Measurements from ENCODE around the gene WLS. TPM values are rescaled to one million over a fixed set of nuclear protein-coding genes. Genes with fewer than 3 reads are reported as not detected.
A peak's percentile ranks its signal among the peaks of the same experiment; 100 is the strongest.

The WLS gene
- total RNA-seq, 2 donors from 2014 or later = 51.0 to 55.8 TPM

DNA sequence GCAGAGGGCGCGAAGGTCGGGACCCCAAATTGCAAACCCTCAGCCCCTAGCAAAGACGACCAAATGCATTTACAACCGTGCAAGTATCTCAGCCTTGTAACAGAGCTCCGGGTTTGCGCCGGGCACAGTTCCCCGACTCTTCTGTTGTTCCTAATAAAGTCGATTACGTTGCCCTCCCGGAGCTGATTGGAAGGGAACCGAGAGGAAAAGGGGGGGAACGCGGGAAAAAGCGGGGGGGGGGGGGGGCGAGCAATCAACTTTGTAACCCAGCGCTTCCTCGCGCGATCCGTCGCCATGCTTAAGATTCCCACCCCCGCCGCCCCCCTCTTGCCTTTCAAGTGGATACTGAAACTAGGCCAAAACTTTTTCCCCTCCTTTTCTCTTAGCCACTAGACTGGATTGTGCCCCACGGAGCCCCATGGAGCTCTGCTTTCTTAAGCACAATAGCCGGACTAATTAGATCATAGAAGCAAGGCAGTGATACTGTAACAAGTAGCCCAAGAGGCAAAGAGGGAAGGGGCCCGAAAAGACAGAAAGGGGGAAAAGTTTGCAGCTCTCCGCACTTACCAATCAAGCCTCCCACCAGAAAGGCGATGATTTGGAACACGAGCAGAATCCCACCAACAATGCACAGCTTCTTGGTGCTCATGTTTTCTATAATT is 565 bp downstream of the WLS start:
- TF ChIP-seq, protein P1, sequence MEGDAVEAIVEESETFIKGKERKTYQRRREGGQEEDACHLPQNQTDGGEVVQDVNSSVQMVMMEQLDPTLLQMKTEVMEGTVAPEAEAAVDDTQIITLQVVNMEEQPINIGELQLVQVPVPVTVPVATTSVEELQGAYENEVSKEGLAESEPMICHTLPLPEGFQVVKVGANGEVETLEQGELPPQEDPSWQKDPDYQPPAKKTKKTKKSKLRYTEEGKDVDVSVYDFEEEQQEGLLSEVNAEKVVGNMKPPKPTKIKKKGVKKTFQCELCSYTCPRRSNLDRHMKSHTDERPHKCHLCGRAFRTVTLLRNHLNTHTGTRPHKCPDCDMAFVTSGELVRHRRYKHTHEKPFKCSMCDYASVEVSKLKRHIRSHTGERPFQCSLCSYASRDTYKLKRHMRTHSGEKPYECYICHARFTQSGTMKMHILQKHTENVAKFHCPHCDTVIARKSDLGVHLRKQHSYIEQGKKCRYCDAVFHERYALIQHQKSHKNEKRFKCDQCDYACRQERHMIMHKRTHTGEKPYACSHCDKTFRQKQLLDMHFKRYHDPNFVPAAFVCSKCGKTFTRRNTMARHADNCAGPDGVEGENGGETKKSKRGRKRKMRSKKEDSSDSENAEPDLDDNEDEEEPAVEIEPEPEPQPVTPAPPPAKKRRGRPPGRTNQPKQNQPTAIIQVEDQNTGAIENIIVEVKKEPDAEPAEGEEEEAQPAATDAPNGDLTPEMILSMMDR (IDR thresholded peaks at IDR 0.05) = no peak
- Histone ChIP-seq H3K9me3 (no peaks in the 10 kb centered on the region), H3K36me3 (no peaks in the 10 kb centered on the region), H3K27me3 (no peaks in the 10 kb centered on the region), H3K4me3 (peak overlapping the region; percentile 76 to 79), H3K4me1 (peaks cover 0 to 25% of the 10 kb centered on the region in 2 donors), H3K27ac (peak overlapping the region; percentile 85 to 91)
- peak; percentile 78 for DNase-seq (ENCODE audit: low spot score)

DNA sequence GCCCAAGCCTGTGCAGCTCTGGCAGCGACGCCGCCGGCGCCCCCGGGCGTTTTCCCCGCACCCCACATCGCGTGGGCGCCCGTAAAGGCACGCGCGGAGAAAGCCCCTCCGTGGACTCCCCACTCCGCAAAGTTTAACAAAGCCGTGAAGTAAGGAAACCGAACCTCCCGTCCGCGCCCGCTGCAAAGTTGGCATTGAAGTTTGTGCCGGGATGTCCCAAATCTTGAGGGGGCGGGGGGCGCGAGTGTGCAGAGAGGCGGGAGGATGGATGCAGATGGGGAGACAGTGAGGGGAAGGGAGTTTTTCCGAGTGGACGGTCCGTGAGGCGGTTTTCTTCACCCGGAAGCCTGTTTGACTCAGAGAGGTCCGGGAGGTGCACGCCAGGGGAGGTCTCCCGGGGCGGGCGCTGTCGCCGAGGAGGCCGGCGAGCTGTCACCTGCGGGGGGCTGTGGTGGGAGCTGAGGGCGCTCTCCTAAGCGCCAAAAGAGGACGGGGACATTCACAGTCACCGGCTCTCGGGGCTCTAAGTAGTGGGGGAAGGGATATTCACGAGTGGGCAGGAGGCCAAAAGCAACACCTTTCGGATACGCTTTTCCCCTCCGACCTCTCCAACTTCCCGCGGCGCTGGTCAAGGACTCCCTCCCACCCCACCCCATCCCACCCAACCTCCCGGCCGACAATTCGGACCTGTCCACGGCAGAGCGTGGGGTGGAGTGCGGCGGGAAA is 1.3 kb downstream of the WLS start:
- Histone ChIP-seq H3K27ac (peak overlapping the region; percentile 85 to 91), H3K9me3 (no peaks in the 10 kb centered on the region), H3K27me3 (no peaks in the 10 kb centered on the region), H3K4me3 (peak overlapping the region; percentile 76 to 79), H3K4me1 (peaks cover 0 to 25% of the 10 kb centered on the region in 2 donors), H3K36me3 (no peaks in the 10 kb centered on the region)
- TF ChIP-seq, protein P1 (IDR thresholded peaks at IDR 0.05) = no peak
- DNase-seq (ENCODE audit: low spot score) = no peak

DNA sequence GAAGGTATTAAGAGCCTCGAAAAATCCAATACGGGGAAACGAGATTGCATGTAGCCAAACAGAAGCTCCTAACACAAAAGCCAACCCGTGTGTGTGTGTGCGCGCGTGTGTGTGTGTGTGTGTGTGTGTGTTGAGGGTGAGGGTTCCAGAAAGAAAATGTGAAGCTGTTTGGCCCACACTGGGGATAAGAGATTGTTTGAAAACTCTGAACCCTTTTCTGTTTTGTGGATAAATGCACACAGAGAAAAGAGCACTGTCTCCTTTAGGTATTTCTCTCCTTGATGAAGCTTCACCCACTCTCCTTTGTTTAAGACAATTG is 1.9 kb downstream of the WLS start:
- Histone ChIP-seq H3K36me3 (no peaks in the 10 kb centered on the region), H3K27ac (peak overlapping the region; percentile 85 to 91), H3K4me3 (peak overlapping the region; percentile 76 to 79), H3K27me3 (no peaks in the 10 kb centered on the region), H3K9me3 (no peaks in the 10 kb centered on the region), H3K4me1 (peaks cover 0 to 25% of the 10 kb centered on the region in 2 donors)
- DNase-seq (ENCODE audit: low spot score) = no peak
- TF ChIP-seq, protein P1 (IDR thresholded peaks at IDR 0.05) = no peak

DNA sequence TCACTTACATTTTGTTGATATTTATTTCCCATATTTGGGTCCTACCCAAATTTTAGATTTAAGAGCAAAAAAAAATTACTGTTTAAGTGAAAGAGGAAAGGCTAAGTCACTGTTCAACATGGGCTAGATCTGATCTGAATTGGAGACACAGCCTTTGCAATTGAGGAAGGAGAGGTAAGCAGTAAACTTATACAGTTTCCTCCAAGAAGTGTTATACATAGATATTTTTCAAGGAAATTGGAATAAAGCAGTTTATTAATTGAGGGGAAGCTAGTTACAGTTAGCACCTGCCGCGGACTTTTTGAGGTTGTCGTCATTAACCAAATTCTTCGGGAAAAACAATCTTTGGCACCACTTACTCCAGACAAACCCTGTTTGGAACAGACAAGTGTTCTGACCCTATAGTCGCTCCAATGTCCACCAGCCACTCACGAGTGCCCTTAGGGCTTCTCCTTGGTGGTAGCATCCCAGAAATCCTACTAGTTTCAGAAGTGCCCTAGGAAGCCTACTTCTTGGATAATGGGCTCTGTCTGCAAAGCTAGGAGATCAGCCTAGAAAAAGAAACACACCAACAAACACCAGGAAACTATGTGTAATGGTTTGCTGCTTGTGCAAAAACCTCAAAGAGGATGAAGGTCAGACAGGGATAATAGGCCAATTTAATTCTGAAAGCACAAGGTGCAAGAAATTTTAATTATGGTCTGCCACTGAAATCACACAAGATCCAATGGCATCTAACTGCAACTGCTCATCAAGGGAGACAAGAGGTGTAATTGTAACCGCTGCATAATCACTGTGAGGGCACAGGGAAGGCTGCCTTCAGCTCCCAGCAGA is 2.5 kb downstream of the WLS start:
- peak overlapping the region; percentile 76 to 79 for H3K4me3 ChIP-seq
- DNase-seq (ENCODE audit: low spot score) = no peak
- H3K9me3 ChIP-seq = no peaks in the 10 kb centered on the region
- TF ChIP-seq, protein P1 (IDR thresholded peaks at IDR 0.05) = no peak
- H3K4me1 ChIP-seq = peaks cover 0 to 25% of the 10 kb centered on the region in 2 donors
- H3K27ac ChIP-seq = peak overlapping the region; percentile 31 to 91
- no peaks in the 10 kb centered on the region for H3K36me3 ChIP-seq
- no peaks in the 10 kb centered on the region for H3K27me3 ChIP-seq

DNA sequence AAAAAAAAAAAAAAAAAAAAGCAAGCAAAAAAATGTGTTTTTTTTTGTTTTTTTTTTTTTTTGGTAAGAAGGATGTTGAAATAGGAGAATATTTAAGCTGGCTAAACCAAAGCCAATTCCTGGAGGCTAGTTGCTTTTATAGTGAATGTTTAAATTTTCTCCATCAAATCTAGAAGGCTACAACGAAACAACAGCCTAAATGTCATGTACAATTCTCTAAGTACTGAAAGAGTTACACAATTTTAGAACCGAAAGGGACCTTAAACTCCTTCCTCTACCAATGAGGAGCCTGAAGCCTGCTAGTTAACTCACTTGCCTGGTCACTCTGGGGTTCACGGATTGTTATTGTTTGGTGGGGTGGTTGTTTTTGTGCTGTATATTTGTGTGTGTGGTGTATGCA is 3.5 kb downstream of the WLS start:
- Histone ChIP-seq H3K36me3 (no peaks in the 10 kb centered on the region), H3K4me1 (peaks cover 0 to 30% of the 10 kb centered on the region in 2 donors), H3K9me3 (no peaks in the 10 kb centered on the region), H3K27ac (peak overlapping the region in 1 of 2 donors; percentile 91), H3K4me3 (no peak overlapping the region), H3K27me3 (no peaks in the 10 kb centered on the region)
- TF ChIP-seq, protein P1 (IDR thresholded peaks at IDR 0.05) = no peak
- no peak for DNase-seq (ENCODE audit: low spot score)

All from right atrium auricular region (tissue), 2 donors.